ENCODE measurements around the gene NFS1.

NFS1 gene

GRCh38 chr20:35653893-35654292 is 45.3 kb downstream of the NFS1 start:
- peaks cover 0 to 12% (median 5%) of the 10 kb centered on the region in 4 experiments for H3K4me1 ChIP-seq (ENCODE audit: control extremely low read depth in 1 of 4, control insufficient read depth in 4 of 4, insufficient read depth in 4 of 4, low read length in 3 of 4)
- H3K27ac ChIP-seq (ENCODE audit: insufficient read depth in 1 of 2, low read depth in 1 of 2, low read length in 2 of 2, poor library complexity in 1 of 2, severe bottlenecking in 2 of 2), result no peak overlapping the region
- no peaks in the 10 kb centered on the region for H3K27me3 ChIP-seq (replicated peaks in 2 of 5; ENCODE audit: control insufficient read depth in 4 of 5, insufficient read depth in 5 of 5, low read length in 4 of 5)
- 100% methylated on average over 3 of the region's 4 CpGs for WGBS (ENCODE audit: insufficient coverage)
- H3K4me3 ChIP-seq (ENCODE audit: control insufficient read depth in 1 of 7, extremely low read depth in 1 of 7, insufficient read depth in 4 of 7, low read depth in 2 of 7, low read length in 6 of 7), result no peak overlapping the region
- peaks cover 21 to 55% (median 28%) of the 10 kb centered on the region in 4 experiments for H3K36me3 ChIP-seq (ENCODE audit: control insufficient read depth in 4 of 4, insufficient read depth in 4 of 4, low read length in 3 of 4)
- CTCF ChIA-PET, result interaction anchor here (1.1 to 1.5 kb wide), 2 partner anchors 10 to 17 kb away, joined by 4 to 5 read pairs; partner anchors contain the start of genes CPNE1 and RBM12
- no peak for DNase-seq
- POLR2A ChIA-PET, result no interaction called here
- no peaks in the 10 kb centered on the region for H3K9me3 ChIP-seq (ENCODE audit: control extremely low read depth in 1 of 5, control insufficient read depth in 4 of 5, insufficient read depth in 2 of 5, low read depth in 1 of 5, low read length in 4 of 5)

GRCh38 chr20:35653430-35653734 is 45.8 kb downstream of the NFS1 start:
- CTCF ChIA-PET, result interaction anchor here (1.1 to 1.8 kb wide), 3 partner anchors 11 to 22 kb away, joined by 4 to 5 read pairs (median 4); partner anchors contain the start of genes CPNE1 and RBM12
- Histone ChIP-seq H3K4me1 (ENCODE audit: control extremely low read depth in 1 of 4, control insufficient read depth in 4 of 4, insufficient read depth in 4 of 4, low read length in 3 of 4) (peaks cover 0 to 12% (median 4%) of the 10 kb centered on the region in 4 experiments), H3K27me3 (replicated peaks in 2 of 5; ENCODE audit: control insufficient read depth in 4 of 5, insufficient read depth in 5 of 5, low read length in 4 of 5) (no peaks in the 10 kb centered on the region), H3K27ac (ENCODE audit: insufficient read depth in 1 of 2, low read depth in 1 of 2, low read length in 2 of 2, poor library complexity in 1 of 2, severe bottlenecking in 2 of 2) (no peak overlapping the region), H3K36me3 (ENCODE audit: control insufficient read depth in 4 of 4, insufficient read depth in 4 of 4, low read length in 3 of 4) (peaks cover 21 to 55% (median 28%) of the 10 kb centered on the region in 4 experiments), H3K9me3 (ENCODE audit: control extremely low read depth in 1 of 5, control insufficient read depth in 4 of 5, insufficient read depth in 2 of 5, low read depth in 1 of 5, low read length in 4 of 5) (no peaks in the 10 kb centered on the region), H3K4me3 (ENCODE audit: control insufficient read depth in 1 of 7, extremely low read depth in 1 of 7, insufficient read depth in 4 of 7, low read depth in 2 of 7, low read length in 6 of 7) (no peak overlapping the region)
- 100% methylated on average over 2 of the region's 3 CpGs for WGBS (ENCODE audit: insufficient coverage)
- no peak for DNase-seq
- POLR2A ChIA-PET, result no interaction called here

DNA sequence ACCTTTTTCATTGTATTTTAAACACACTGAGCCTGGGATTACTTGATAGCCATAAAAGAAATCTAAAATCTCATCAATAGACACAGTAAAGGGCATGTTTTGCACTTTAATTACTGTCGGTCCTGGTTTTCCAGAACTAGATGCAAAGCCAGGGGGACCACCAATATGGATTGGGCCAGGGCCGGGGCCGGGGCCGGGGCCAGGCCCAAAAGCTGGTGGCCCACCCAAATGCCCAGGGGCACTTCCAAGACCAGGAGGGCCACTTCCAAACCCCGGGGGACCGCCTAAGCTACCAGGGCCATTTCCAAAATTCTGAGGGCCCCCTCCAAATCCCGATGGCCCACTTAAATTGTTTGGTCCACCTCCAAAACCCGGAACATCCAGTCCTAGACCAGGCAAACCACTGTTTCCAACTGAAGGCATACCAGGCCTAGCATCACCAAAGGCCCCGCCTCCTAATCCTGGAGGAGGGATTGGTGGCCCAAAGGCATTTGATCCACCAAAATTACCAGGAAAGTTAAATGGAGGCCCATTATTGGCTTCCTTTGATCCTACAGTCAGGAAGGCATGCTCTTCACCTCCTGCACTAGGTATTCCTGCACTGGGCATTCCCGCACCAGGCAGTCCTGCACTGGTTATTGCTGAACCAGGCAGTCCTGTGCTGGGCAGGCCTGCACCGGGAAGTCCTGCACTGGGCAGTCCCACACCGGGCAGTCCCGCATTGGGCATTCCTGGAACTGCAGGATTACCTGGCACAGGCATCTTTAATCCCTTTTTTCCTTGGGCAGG is 46.3 kb downstream of the NFS1 start:
- Histone ChIP-seq H3K36me3 (ENCODE audit: control insufficient read depth in 4 of 4, insufficient read depth in 4 of 4, low read length in 3 of 4) (peaks cover 22 to 55% (median 29%) of the 10 kb centered on the region in 4 experiments), H3K4me3 (ENCODE audit: control insufficient read depth in 1 of 7, extremely low read depth in 1 of 7, insufficient read depth in 4 of 7, low read depth in 2 of 7, low read length in 6 of 7) (no peak overlapping the region), H3K9me3 (ENCODE audit: control extremely low read depth in 1 of 5, control insufficient read depth in 4 of 5, insufficient read depth in 2 of 5, low read depth in 1 of 5, low read length in 4 of 5) (no peaks in the 10 kb centered on the region), H3K27ac (ENCODE audit: insufficient read depth in 1 of 2, low read depth in 1 of 2, low read length in 2 of 2, poor library complexity in 1 of 2, severe bottlenecking in 2 of 2) (no peak overlapping the region), H3K27me3 (replicated peaks in 2 of 5; ENCODE audit: control insufficient read depth in 4 of 5, insufficient read depth in 5 of 5, low read length in 4 of 5) (no peaks in the 10 kb centered on the region), H3K4me1 (ENCODE audit: control extremely low read depth in 1 of 4, control insufficient read depth in 4 of 4, insufficient read depth in 4 of 4, low read length in 3 of 4) (peaks cover 0 to 8% (median 3%) of the 10 kb centered on the region in 4 experiments)
- WGBS (ENCODE audit: insufficient coverage), result 94% methylated on average over 13 of the region's 13 CpGs
- DNase-seq, result no peak
- ChIA-PET CTCF (interaction anchor here (0.8 to 1.8 kb wide), 5 partner anchors 11 to 35 kb away, joined by 3 to 5 read pairs (median 4); partner anchors contain the start of genes CPNE1 and RBM12), POLR2A (no interaction called here)

DNA sequence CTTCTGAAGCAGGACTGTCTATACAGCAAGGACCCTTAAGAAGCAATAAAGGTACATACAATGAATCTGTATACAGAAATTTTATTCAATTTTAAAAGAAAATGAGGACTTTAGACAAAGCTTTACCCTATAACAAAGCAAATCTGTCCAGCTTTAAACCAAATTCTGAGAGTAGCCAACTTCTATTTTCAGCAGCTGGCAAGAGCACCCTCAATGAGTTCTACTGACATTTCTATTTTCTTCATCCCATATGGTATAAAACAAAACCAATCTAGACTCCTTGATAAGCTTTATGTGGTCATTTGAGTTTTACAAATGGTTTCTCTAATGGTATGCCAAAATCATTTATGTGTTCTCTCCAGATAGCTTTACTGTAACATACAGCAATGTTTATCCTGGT is 47.2 kb downstream of the NFS1 start:
- CTCF ChIA-PET, result interaction anchor here (0.8 to 1.8 kb wide), 3 partner anchors 15 to 35 kb away, joined by 3 to 4 read pairs (median 4); no protein-coding TSS in a partner anchor

DNA sequence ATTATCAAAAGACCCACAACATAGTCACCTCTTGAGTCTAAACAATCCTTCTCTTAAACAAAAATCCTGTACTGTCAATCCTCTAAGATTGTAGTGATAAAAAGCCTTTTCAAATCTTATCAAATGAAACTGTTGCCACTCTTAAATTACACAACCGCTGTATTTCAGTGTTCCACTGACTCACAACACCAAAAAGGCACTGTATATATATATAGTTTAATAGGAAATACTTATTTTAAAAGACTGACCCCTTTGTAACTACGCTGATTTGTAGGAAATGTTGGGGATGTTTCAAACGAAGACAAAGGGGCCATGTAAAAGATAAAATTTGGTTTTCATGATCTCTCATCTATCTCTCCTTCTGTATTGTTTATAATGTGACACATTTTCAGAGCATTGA is 48.5 kb downstream of the NFS1 start:
- H3K27ac ChIP-seq (ENCODE audit: insufficient read depth in 1 of 2, low read depth in 1 of 2, low read length in 2 of 2, poor library complexity in 1 of 2, severe bottlenecking in 2 of 2), result no peak overlapping the region
- no CpG with 5 or more reads among the region's 3 CpGs for WGBS (ENCODE audit: insufficient coverage)
- H3K4me3 ChIP-seq (ENCODE audit: control insufficient read depth in 1 of 7, extremely low read depth in 1 of 7, insufficient read depth in 4 of 7, low read depth in 2 of 7, low read length in 6 of 7), result no peak overlapping the region
- peaks cover 0 to 1% (median 0%) of the 10 kb centered on the region in 4 experiments for H3K4me1 ChIP-seq (ENCODE audit: control extremely low read depth in 1 of 4, control insufficient read depth in 4 of 4, insufficient read depth in 4 of 4, low read length in 3 of 4)
- no peaks in the 10 kb centered on the region for H3K27me3 ChIP-seq (replicated peaks in 2 of 5; ENCODE audit: control insufficient read depth in 4 of 5, insufficient read depth in 5 of 5, low read length in 4 of 5)
- POLR2A ChIA-PET, result no interaction called here
- CTCF ChIA-PET, result interaction anchor here (2.1 kb wide), 1 partner anchor 47 kb away, joined by 5 read pairs; no protein-coding TSS in a partner anchor
- peaks cover 21 to 53% (median 33%) of the 10 kb centered on the region in 4 experiments for H3K36me3 ChIP-seq (ENCODE audit: control insufficient read depth in 4 of 4, insufficient read depth in 4 of 4, low read length in 3 of 4)
- H3K9me3 ChIP-seq (ENCODE audit: control extremely low read depth in 1 of 5, control insufficient read depth in 4 of 5, insufficient read depth in 2 of 5, low read depth in 1 of 5, low read length in 4 of 5), result no peaks in the 10 kb centered on the region
- DNase-seq, result no peak

More for the DNA sequence above, 47.2 kb downstream of the NFS1 start:
- Histone ChIP-seq H3K27ac (ENCODE audit: insufficient read depth in 1 of 2, low read depth in 1 of 2, low read length in 2 of 2, poor library complexity in 1 of 2, severe bottlenecking in 2 of 2) (no peak overlapping the region), H3K4me1 (ENCODE audit: control extremely low read depth in 1 of 4, control insufficient read depth in 4 of 4, insufficient read depth in 4 of 4, low read length in 3 of 4) (peaks cover 0 to 1% (median 0%) of the 10 kb centered on the region in 4 experiments), H3K27me3 (replicated peaks in 2 of 5; ENCODE audit: control insufficient read depth in 4 of 5, insufficient read depth in 5 of 5, low read length in 4 of 5) (no peaks in the 10 kb centered on the region), H3K36me3 (ENCODE audit: control insufficient read depth in 4 of 4, insufficient read depth in 4 of 4, low read length in 3 of 4) (peaks cover 22 to 54% (median 33%) of the 10 kb centered on the region in 4 experiments), H3K4me3 (ENCODE audit: control insufficient read depth in 1 of 7, extremely low read depth in 1 of 7, insufficient read depth in 4 of 7, low read depth in 2 of 7, low read length in 6 of 7) (no peak overlapping the region), H3K9me3 (ENCODE audit: control extremely low read depth in 1 of 5, control insufficient read depth in 4 of 5, insufficient read depth in 2 of 5, low read depth in 1 of 5, low read length in 4 of 5) (no peaks in the 10 kb centered on the region)
- POLR2A ChIA-PET, result no interaction called here
- DNase-seq, result no peak

GRCh38 chr20:35648836-35649235 is 50.3 kb downstream of the NFS1 start:
- DNase-seq, result no peak
- H3K4me3 ChIP-seq (ENCODE audit: control insufficient read depth in 1 of 7, extremely low read depth in 1 of 7, insufficient read depth in 4 of 7, low read depth in 2 of 7, low read length in 6 of 7), result no peak overlapping the region
- H3K36me3 ChIP-seq (ENCODE audit: control insufficient read depth in 4 of 4, insufficient read depth in 4 of 4, low read length in 3 of 4), result peaks cover 9 to 52% (median 21%) of the 10 kb centered on the region in 4 experiments
- H3K9me3 ChIP-seq (ENCODE audit: control extremely low read depth in 1 of 5, control insufficient read depth in 4 of 5, insufficient read depth in 2 of 5, low read depth in 1 of 5, low read length in 4 of 5), result no peaks in the 10 kb centered on the region
- peaks cover 0 to 2% (median 0%) of the 10 kb centered on the region in 4 experiments for H3K4me1 ChIP-seq (ENCODE audit: control extremely low read depth in 1 of 4, control insufficient read depth in 4 of 4, insufficient read depth in 4 of 4, low read length in 3 of 4)
- CTCF ChIA-PET, result interaction anchor here (1.1 to 2.1 kb wide), 5 partner anchors 8 to 45 kb away, joined by 3 to 5 read pairs (median 3); no protein-coding TSS in a partner anchor
- H3K27ac ChIP-seq (ENCODE audit: insufficient read depth in 1 of 2, low read depth in 1 of 2, low read length in 2 of 2, poor library complexity in 1 of 2, severe bottlenecking in 2 of 2), result no peak overlapping the region
- POLR2A ChIA-PET, result no interaction called here
- H3K27me3 ChIP-seq (replicated peaks in 2 of 5; ENCODE audit: control insufficient read depth in 4 of 5, insufficient read depth in 5 of 5, low read length in 4 of 5), result no peaks in the 10 kb centered on the region

GRCh38 chr20:35644806-35645205 is 54.3 kb downstream of the NFS1 start:
- no peak overlapping the region for H3K4me3 ChIP-seq (ENCODE audit: control insufficient read depth in 1 of 7, extremely low read depth in 1 of 7, insufficient read depth in 4 of 7, low read depth in 2 of 7, low read length in 6 of 7)
- H3K27ac ChIP-seq (ENCODE audit: insufficient read depth in 1 of 2, low read depth in 1 of 2, low read length in 2 of 2, poor library complexity in 1 of 2, severe bottlenecking in 2 of 2), result no peak overlapping the region
- no peaks in the 10 kb centered on the region for H3K9me3 ChIP-seq (ENCODE audit: control extremely low read depth in 1 of 5, control insufficient read depth in 4 of 5, insufficient read depth in 2 of 5, low read depth in 1 of 5, low read length in 4 of 5)
- CTCF ChIA-PET, result interaction anchor here (1.3 kb wide), 1 partner anchor 10 kb away, joined by 7 read pairs; no protein-coding TSS in a partner anchor
- no peaks in the 10 kb centered on the region for H3K27me3 ChIP-seq (replicated peaks in 2 of 5; ENCODE audit: control insufficient read depth in 4 of 5, insufficient read depth in 5 of 5, low read length in 4 of 5)
- peaks cover 0 to 29% (median 9%) of the 10 kb centered on the region in 4 experiments for H3K36me3 ChIP-seq (ENCODE audit: control insufficient read depth in 4 of 4, insufficient read depth in 4 of 4, low read length in 3 of 4)
- WGBS (ENCODE audit: insufficient coverage), result 100% methylated on average over 1 of the region's 2 CpGs
- no peak for DNase-seq
- H3K4me1 ChIP-seq (ENCODE audit: control extremely low read depth in 1 of 4, control insufficient read depth in 4 of 4, insufficient read depth in 4 of 4, low read length in 3 of 4), result peaks cover 0 to 9% (median 5%) of the 10 kb centered on the region in 4 experiments
- POLR2A ChIA-PET, result no interaction called here
